Skeletal muscle cell (primary cell): Measurements from ENCODE around the gene LCA5.
"Not testable (repeated sequence)": the region's sequence is repeated elsewhere in the genome, so short reads cannot be mapped to it uniquely, and the experiment has no call there.

Source experiments
- DNase-seq: peaks from one replicate; pipeline ENCODE4 v3.0.0-alpha.2; 2010; ENCODE audit warnings: low read depth
- H3K4me3 ChIP-seq: 2 replicates; pipeline ENCODE4 v1.5.1; 2011; ENCODE audit warnings: low read depth, mild to moderate bottlenecking, control low read depth, low read length, moderate library complexity

LCA5 gene

DNA sequence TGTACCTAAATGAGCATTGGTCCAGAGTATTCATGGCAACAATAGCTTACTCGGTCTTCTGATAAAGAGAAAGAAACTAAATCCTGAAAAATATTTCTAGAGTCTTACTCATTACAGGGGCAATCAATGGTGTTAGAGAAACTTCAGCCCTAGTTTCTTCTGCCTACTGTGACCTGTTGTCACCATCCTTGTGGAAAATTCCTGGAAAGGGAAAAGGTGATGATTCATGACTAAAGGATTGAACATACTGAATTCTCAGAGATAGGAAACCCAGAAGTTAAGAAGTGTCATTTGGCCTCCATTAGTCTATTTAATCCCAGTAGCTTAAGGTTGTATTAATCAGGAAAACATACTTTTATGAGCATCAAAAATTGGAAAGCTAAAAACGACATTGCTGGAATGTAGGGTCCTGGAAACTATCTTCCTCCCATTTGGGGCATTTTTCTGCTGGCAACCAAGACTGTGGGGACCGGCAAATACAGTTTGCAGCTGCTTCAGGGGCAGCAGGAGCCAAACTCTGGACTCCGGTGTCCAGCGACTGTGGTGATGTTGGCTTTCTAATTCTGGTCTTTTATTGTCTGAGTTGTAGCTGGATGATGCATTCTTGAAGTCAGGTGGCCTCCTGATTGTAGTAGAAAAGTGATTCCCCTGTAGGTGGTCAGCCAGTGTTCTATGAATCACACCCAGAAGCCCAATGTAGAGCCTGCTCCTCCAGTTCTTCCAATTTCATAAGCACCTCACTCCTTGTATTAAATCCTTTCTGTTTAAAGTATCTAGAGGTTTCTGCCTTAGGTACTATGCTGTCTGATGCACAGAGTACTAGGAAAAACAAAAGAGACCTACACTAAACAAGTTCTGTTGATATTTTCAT, 67.6 kb downstream of the LCA5 start:
- no peak overlapping the region for H3K4me3 ChIP-seq
- no peak for DNase-seq

DNA sequence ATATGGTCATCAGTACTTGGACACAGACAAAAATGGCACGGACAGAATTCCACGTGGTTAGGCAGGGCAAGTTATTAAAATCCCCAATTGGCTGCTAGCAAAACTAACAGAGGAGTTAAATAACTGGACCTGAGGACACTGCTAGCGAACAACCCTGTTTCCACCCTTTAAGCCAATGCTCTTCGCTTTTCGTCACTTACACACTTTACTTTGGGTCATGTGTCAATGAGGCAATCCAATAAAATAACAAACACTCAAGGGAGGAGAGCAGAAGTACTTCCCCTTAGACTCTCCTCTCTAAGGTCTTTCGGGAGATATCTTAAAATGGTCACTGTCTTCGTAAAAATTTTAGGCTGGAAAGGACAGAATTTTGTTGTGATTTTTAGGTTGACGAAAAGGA, 68.6 kb downstream of the LCA5 start:
- no peak overlapping the region for H3K4me3 ChIP-seq
- DNase-seq, result no peak

DNA sequence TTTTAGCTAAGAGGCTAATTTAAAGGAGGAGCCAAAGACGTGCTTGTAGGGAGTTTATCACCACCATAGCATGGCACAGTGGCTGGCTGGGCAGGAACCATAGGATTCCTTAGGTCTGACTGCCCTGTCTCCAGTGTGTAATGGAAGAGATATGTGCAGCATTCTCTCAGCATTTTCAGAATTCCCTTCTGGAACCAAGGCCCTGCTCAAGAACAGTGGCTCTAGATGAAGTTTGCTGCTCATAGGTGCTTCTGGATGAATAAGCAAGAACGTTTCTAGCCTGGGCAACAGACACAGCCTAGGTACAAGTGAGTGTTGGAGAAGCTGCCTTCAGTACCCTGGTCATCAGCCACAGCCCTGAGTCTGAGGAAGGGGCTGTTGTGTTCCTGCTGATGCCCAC, 69.1 kb downstream of the LCA5 start:
- no peak for DNase-seq
- no peak overlapping the region for H3K4me3 ChIP-seq

GRCh38 chr6:79467716-79468115, 69.5 kb downstream of the LCA5 start:
- DNase-seq, result no peak

GRCh38 chr6:79466207-79466834, 70.9 kb downstream of the LCA5 start:
- DNase-seq, result no peak
- no peak overlapping the region for H3K4me3 ChIP-seq

More at GRCh38 chr6:79467716-79468115, 69.5 kb downstream of the LCA5 start:
- no peak overlapping the region for H3K4me3 ChIP-seq

DNA sequence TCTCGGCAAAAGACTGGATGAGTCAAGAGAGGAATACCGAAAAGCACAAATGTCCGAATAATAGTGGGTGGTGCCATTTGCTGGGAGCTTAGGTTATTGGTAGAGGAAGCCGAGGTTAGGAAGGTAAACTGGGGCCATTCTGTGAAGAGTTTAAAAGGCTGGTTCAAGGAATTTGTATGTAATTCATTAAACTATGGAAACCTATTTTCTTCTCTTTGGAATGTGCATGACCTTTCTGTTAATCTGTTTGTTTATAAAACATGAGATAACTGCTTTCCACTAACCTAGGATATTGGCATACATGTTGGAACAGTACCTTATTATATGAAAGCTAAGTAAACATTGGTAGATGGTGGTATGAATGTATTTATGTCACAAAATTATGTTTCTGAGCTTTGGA, 71.8 kb downstream of the LCA5 start:
- no peak for DNase-seq

DNA sequence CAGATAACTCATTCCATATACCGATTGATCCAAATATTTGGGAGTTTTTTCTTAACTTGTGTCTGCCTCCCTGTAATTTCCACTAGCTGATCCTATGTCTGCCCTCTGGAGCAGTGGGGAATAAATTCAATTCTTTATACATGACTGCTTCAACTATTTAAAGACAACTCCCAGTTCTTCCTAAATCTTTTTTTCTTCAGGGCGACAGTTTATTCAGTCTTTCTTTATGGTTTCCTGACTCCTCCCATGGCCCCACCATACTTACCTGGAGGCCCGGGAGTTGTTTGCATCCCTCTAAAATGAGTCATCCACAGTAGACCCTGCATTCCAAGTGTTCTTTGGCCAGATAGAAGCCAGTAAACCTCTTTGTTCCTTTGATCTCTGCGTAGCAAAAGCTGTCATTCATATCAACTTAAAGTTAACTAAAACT, 73.6 kb downstream of the LCA5 start:
- no peak for DNase-seq
- H3K4me3 ChIP-seq, result no peak overlapping the region

More for the DNA sequence above, 71.8 kb downstream of the LCA5 start:
- no peak overlapping the region for H3K4me3 ChIP-seq

- DNase-seq, result no peak
- no peak overlapping the region for H3K4me3 ChIP-seq
Observed at GRCh38 chr6:79461205-79461604, 76.0 kb downstream of the LCA5 start.

DNA sequence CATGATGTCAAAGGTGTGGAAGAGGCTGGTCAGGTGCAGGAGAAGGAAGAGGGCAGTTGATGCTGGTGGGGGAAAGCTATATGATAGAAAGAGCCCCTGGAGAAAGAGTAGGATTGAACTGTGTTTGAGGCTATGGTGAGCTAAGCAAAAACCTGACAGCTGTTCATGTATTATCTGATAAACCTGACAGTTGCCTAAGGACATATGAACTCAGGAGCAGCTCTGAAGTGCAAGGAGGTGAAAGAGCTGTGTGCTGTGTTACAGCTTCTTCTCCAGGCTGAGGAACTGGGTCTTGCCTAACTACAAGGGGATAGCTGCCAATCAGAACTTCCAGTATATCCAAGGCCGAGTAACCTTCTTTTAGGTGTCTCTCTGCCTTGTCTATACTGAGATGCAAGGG, 81.8 kb downstream of the LCA5 start:
- no peak overlapping the region for H3K4me3 ChIP-seq
- no peak for DNase-seq

GRCh38 chr6:79453558-79454042, 83.6 kb downstream of the LCA5 start:
- peak; percentile 33 for DNase-seq
- no peak overlapping the region for H3K4me3 ChIP-seq

- H3K4me3 ChIP-seq, result no peak overlapping the region
- DNase-seq, result no peak
Observed at GRCh38 chr6:79450984-79451383, 86.2 kb downstream of the LCA5 start.

DNA sequence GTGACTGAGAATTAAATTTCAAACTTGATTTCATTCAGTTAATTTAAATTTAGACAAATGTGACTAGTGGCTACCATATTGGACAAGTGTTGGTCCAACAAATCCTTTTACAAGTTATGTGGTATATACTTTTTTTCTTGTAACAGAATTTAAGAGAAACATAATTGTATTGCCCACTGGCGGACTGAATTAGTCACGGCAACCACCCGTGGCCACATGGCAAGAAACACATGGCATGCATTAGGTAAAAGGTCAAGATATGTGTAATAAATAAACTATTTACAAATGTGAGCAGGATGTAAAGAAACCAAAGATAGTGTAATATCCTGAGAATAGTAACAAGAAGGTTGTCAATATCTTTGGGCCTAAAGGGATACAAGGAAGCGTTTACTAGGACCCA, 91.2 kb downstream of the LCA5 start:
- no peak overlapping the region for H3K4me3 ChIP-seq
- DNase-seq, result no peak

DNA sequence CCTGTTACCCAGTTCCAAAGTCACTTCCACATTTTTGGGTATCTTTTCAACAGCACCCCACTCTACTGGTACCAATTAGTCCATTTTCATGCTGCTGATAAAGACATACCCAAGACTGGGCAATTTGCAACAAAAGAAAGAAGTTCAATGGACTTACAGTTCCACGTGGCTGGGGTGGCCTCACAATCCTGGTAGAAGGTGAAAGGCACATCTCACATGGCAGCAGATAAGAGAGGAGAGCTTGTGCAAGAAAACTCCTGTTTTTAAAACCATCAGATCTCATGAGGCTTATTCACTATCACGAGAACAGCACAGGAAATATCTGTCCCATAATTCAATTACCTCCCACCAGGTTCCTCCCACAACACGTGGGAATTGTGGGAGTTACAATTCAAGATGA, 93.4 kb downstream of the LCA5 start:
- DNase-seq, H3K4me3 ChIP-seq: not testable (repeated sequence)

GRCh38 chr6:79441192-79441591, 96.0 kb downstream of the LCA5 start:
- no peak for DNase-seq

GRCh38 chr6:79440598-79440997, 96.6 kb downstream of the LCA5 start:
- DNase-seq, result no peak
- H3K4me3 ChIP-seq, result no peak overlapping the region

More at GRCh38 chr6:79441192-79441591, 96.0 kb downstream of the LCA5 start:
- H3K4me3 ChIP-seq, result no peak overlapping the region

DNA sequence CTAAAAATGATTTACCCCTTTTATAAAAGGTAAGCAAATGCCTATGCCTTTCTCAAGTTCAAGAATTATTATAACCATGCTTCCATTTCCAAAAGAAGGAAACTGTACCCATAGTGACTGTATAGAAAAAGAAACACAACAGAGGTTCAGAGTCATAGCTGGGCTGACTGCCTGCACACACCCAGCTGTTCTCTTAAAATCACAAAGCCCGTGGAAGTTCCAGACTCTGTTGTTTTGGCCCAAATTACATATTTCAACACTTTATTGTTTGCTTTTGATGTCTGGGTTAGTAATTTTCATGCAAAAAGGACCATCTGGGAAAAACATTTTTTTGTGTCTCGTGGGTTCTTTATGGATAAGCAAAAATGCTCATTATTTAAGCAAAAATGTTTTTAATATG, 99.2 kb downstream of the LCA5 start:
- no peak overlapping the region for H3K4me3 ChIP-seq
- no peak for DNase-seq

DNA sequence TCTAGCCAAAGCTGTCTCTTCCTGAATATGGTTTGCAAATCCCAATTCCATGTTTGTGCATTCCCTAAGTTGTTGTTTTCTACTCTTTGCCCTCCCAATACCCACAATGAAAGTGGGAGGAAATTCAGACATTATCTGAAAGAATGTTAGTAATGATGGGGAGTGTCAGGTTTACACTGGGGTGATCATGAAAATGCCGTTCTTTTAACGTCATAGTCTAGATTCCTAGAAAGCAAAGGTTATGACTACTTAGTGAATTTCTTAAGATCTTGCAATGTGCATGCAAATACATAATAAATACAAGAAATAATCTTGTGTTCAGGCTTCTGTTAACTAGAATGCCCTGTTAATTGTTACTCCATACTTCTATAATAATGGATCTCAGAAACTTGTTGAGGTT, 101.0 kb downstream of the LCA5 start:
- no peak for DNase-seq

DNA sequence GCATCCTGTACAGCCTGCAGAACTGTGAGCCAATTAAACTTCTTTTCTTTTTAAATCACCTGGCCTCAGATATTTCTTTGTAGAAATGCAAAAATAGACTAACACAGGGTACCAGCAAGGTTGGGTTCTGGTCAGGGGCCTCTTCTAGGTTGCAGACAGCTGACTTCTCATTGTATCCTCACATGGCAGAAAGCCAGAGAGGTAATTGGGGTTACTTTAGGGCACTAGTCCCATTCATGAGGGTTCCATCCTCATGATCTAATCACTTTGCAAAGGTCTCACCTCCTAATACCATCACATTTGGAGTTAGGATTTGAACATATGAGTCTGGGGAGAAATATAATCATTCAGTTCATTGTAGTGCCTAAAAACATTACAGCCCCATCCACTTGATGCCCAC, 101.5 kb downstream of the LCA5 start:
- H3K4me3 ChIP-seq, result no peak overlapping the region
- no peak for DNase-seq

More for the DNA sequence above, 101.0 kb downstream of the LCA5 start:
- no peak overlapping the region for H3K4me3 ChIP-seq
